H1 (cell line): ENCODE results near the gene CMIP. TPM values are rescaled to one million over a fixed set of nuclear protein-coding genes. Genes with fewer than 3 reads are reported as not detected.

Source experiments
- CTCF ChIA-PET: fragments of 300-600 bp; sonication (Branson Sonifier 250); formaldehyde crosslinking; loops from one replicate; lab custom pipeline; 2021; ENCODE audit not compliant: partially characterized antibody; lab: Charles Lee
- POLR2A ChIA-PET: fragments of 300-600 bp; sonication (Branson Sonifier 250); formaldehyde crosslinking; loops from one replicate; lab custom pipeline; 2021; ENCODE audit warnings: inconsistent platforms; ENCODE audit not compliant: partially characterized antibody; lab: Charles Lee
- DNase-seq, 2 experiments: peaks; one replicate each; pipeline versions ENCODE4 v3.0.0 to v3.0.0-alpha.2; 2010 to 2022; ENCODE audit warnings: low spot score in 2 of 2, low read depth in 1 of 2, mixed read lengths in 1 of 2
- FAIRE-seq: peaks from 2 replicates; lab custom pipeline; 2011; peaks lifted over from hg19 to GRCh38; lab: Jason Lieb, UNC
- H2AFZ ChIP-seq: 2 replicates; pipeline ENCODE4 v1.8.1; 2012; ENCODE audit warnings: low read length, inconsistent platforms
- H2AK5ac ChIP-seq: 2 replicates; pipeline ENCODE4 v1.6.1; 2013; ENCODE audit warnings: low read depth, low read length
- H2BK120ac ChIP-seq: replicated peaks from 2 replicates; pipeline ENCODE3; 2013; ENCODE audit warnings: low read depth, low read length, inconsistent platforms
- H2BK12ac ChIP-seq: 2 replicates; pipeline ENCODE4 v1.6.1; 2013; ENCODE audit warnings: low read depth, low read length
- H2BK15ac ChIP-seq: 2 replicates; pipeline ENCODE4 v1.6.1; 2013; ENCODE audit warnings: low read length
- H2BK20ac ChIP-seq: 2 replicates; pipeline ENCODE4 v1.6.1; 2013; ENCODE audit warnings: low read length
- H2BK5ac ChIP-seq: 2 replicates; pipeline ENCODE4 v1.6.1; 2013; ENCODE audit warnings: low read depth, low read length
- H3K14ac ChIP-seq: 2 replicates; pipeline ENCODE4 v1.6.1; 2013; ENCODE audit warnings: inconsistent platforms; ENCODE audit not compliant: insufficient read length
- H3K18ac ChIP-seq: 2 replicates; pipeline ENCODE4 v1.6.1; 2013; ENCODE audit warnings: low read length; ENCODE audit errors: extremely low read depth
- H3K23ac ChIP-seq: 2 replicates; pipeline ENCODE4 v1.6.1; 2013; ENCODE audit warnings: inconsistent platforms; ENCODE audit not compliant: insufficient read length
- H3K23me2 ChIP-seq: 2 replicates; pipeline ENCODE4 v1.6.1; 2013; ENCODE audit warnings: low read depth, low read length
- H3K27ac ChIP-seq: 2 replicates; pipeline ENCODE4 v1.6.1; 2011; ENCODE audit warnings: low read depth, low read length, inconsistent platforms
- H3K27me3 ChIP-seq, 4 experiments: replicated peaks in 1 of 4; 1 replicate in 1 of 4; 2 replicates in 3 of 4; pipeline versions ENCODE4 v1.6.1 to v1.8.1; 2011 to 2013; ENCODE audit warnings: low read length in 3 of 4, mild to moderate bottlenecking in 3 of 4, inconsistent platforms in 2 of 4, mixed read lengths in 2 of 4, moderate library complexity in 1 of 4; ENCODE audit not compliant: control insufficient read depth in 3 of 4, insufficient read depth in 3 of 4; ENCODE audit errors: extremely low read depth in 1 of 4
- H3K36me3 ChIP-seq, 4 experiments: 2 replicates each; pipeline versions ENCODE4 v1.6.1 to v1.8.1; 2011 to 2013; ENCODE audit warnings: mild to moderate bottlenecking in 4 of 4, low read length in 3 of 4, moderate library complexity in 2 of 4, control low read depth in 1 of 4, inconsistent platforms in 1 of 4; ENCODE audit not compliant: insufficient read depth in 4 of 4, control insufficient read depth in 2 of 4
- H3K4ac ChIP-seq: replicated peaks from 2 replicates; pipeline ENCODE3; 2013; ENCODE audit warnings: low read length, low read depth, mixed read lengths, inconsistent platforms; ENCODE audit not compliant: insufficient read length
- H3K4me1 ChIP-seq, 4 experiments: replicated peaks in 1 of 4; 1 replicate in 1 of 4; 2 replicates in 3 of 4; pipeline versions ENCODE4 v1.6.1 to v1.8.1; 2011 to 2013; ENCODE audit warnings: low read length in 3 of 4, inconsistent platforms in 2 of 4, mixed read lengths in 1 of 4; ENCODE audit not compliant: insufficient read depth in 4 of 4, control insufficient read depth in 3 of 4
- H3K4me2 ChIP-seq, 2 experiments: 2 replicates each; pipeline versions ENCODE4 v1.6.1 to v1.8.1; 2011 to 2013; ENCODE audit warnings: low read depth in 2 of 2, low read length in 2 of 2, control low read depth in 1 of 2, inconsistent platforms in 1 of 2, mild to moderate bottlenecking in 1 of 2; ENCODE audit not compliant: insufficient read depth in 1 of 2
- H3K4me3 ChIP-seq, 4 experiments: fragments of 200-600, 300-600 bp in 1 of 4; sonication (generic), shearing (Covaris generic), sonication (Bioruptor Twin) in 1 of 4; 2 replicates each; pipeline versions ENCODE4 v1.5.1 to v1.8.1; 2011 to 2016; ENCODE audit warnings: low read length in 4 of 4, low read depth in 3 of 4, control low read depth in 2 of 4, inconsistent platforms in 2 of 4, mild to moderate bottlenecking in 2 of 4, mixed read lengths in 1 of 4, moderate library complexity in 1 of 4; ENCODE audit not compliant: insufficient read depth in 2 of 4; ENCODE audit errors: extremely low read depth in 1 of 4
- H3K56ac ChIP-seq: replicated peaks from 2 replicates; pipeline ENCODE3; 2013; ENCODE audit warnings: low read depth, mild to moderate bottlenecking, mixed read lengths, low read length, inconsistent platforms; ENCODE audit not compliant: insufficient read length
- H3K79me1 ChIP-seq: 2 replicates; pipeline ENCODE4 v1.6.1; 2013; ENCODE audit warnings: low read depth, low read length, control low read depth
- H3K79me2 ChIP-seq, 2 experiments: 2 replicates each; pipeline versions ENCODE4 v1.6.1 to v1.8.1; 2012 to 2013; ENCODE audit warnings: low read length in 2 of 2, mild to moderate bottlenecking in 2 of 2, inconsistent platforms in 1 of 2; ENCODE audit not compliant: insufficient read depth in 2 of 2, control insufficient read depth in 1 of 2
- H3K9ac ChIP-seq, 4 experiments: replicated peaks in 1 of 4; 1 replicate in 1 of 4; 2 replicates in 3 of 4; pipeline versions ENCODE4 v1.6.1 to v1.8.1; 2011 to 2013; ENCODE audit warnings: low read depth in 3 of 4, low read length in 3 of 4, control low read depth in 2 of 4, mild to moderate bottlenecking in 2 of 4, moderate library complexity in 2 of 4, inconsistent platforms in 1 of 4; ENCODE audit errors: extremely low read depth in 1 of 4
- H3K9me3 ChIP-seq, 2 experiments: 2 replicates each; pipeline versions ENCODE4 v1.6.1 to v1.8.1; 2012 to 2013; ENCODE audit warnings: mild to moderate bottlenecking in 2 of 2, moderate library complexity in 2 of 2, control low read depth in 1 of 2, inconsistent platforms in 1 of 2, low read depth in 1 of 2, low read length in 1 of 2, mixed read lengths in 1 of 2; ENCODE audit not compliant: insufficient read depth in 2 of 2
- H4K20me1 ChIP-seq, 2 experiments: replicated peaks in 1 of 2; 2 replicates each; pipeline versions ENCODE3 to v1.8.1; 2011 to 2013; ENCODE audit warnings: inconsistent platforms in 2 of 2, low read length in 2 of 2, mild to moderate bottlenecking in 1 of 2; ENCODE audit not compliant: insufficient read depth in 2 of 2, control insufficient read depth in 1 of 2
- H4K5ac ChIP-seq: 2 replicates; pipeline ENCODE4 v1.6.1; 2013; ENCODE audit warnings: low read length, low read depth, mixed read lengths, inconsistent platforms; ENCODE audit not compliant: insufficient read length
- H4K8ac ChIP-seq: 2 replicates; pipeline ENCODE4 v1.8.0; 2013; ENCODE audit warnings: mild to moderate bottlenecking, moderate library complexity, low read length, inconsistent platforms; ENCODE audit not compliant: insufficient read depth; ENCODE audit errors: extremely low read depth
- H4K91ac ChIP-seq: replicated peaks from 2 replicates; pipeline ENCODE3; 2013; ENCODE audit warnings: low read length, mixed read lengths, inconsistent platforms; ENCODE audit not compliant: insufficient read length
- CBX5 ChIP-seq: fragments of 300-800, 300-1000 bp; sonication (generic); IDR thresholded peaks from 2 replicates; pipeline ENCODE4 v1.7.1; 2016; ENCODE audit warnings: antibody characterized with exemption, low read length, low read depth
- CEBPB ChIP-seq: IDR thresholded peaks from 2 replicates; pipeline ENCODE4 v1.6.1; 2012; ENCODE audit warnings: low read depth, low read length
- CTCF ChIP-seq, 3 experiments: IDR thresholded peaks; 1 replicate in 2 of 3; 2 replicates in 1 of 3; pipeline versions ENCODE4 v1.5.1 to v1.6.1; 2011; ENCODE audit warnings: low read length in 3 of 3, mild to moderate bottlenecking in 3 of 3, inconsistent platforms in 2 of 3, low read depth in 1 of 3, moderate library complexity in 1 of 3; ENCODE audit not compliant: insufficient read depth in 1 of 3; ENCODE audit errors: control extremely low read depth in 1 of 3
- EGR1 ChIP-seq: IDR thresholded peaks from 2 replicates; pipeline ENCODE4 v1.6.1; 2011; ENCODE audit warnings: low read depth, low read length, borderline replicate concordance
- EP300 ChIP-seq, 2 experiments: IDR thresholded peaks; 1 replicate in 1 of 2; 2 replicates in 1 of 2; pipeline ENCODE4 v1.6.1; 2011 to 2012; ENCODE audit warnings: low read depth in 2 of 2, low read length in 2 of 2, mild to moderate bottlenecking in 2 of 2, borderline replicate concordance in 1 of 2, inconsistent platforms in 1 of 2, moderate library complexity in 1 of 2
- GTF2F1 ChIP-seq: IDR thresholded peaks from 2 replicates; pipeline ENCODE4 v1.6.1; 2012; ENCODE audit warnings: low read depth, low read length, improper control_type of control experiment, borderline replicate concordance
- KDM1A ChIP-seq: fragments of 200-600, 300-600 bp; sonication (generic); IDR thresholded peaks from 2 replicates; pipeline ENCODE4 v1.7.1; 2016; ENCODE audit warnings: mild to moderate bottlenecking, low read length, borderline replicate concordance
- KDM5A ChIP-seq: fragments of 200-600 bp; IDR thresholded peaks from 2 replicates; pipeline ENCODE4 v1.7.1; 2012; ENCODE audit warnings: mild to moderate bottlenecking, low read length, inconsistent platforms, mixed read lengths
- POLR2A ChIP-seq, 2 experiments: IDR thresholded peaks; 1 replicate in 1 of 2; 2 replicates in 1 of 2; pipeline ENCODE4 v1.6.1; 2011; ENCODE audit warnings: low read depth in 2 of 2, low read length in 2 of 2, mild to moderate bottlenecking in 2 of 2; ENCODE audit errors: control extremely low read depth in 1 of 2
- SUZ12 ChIP-seq: fragments of 200-600 bp; sonication (generic); IDR thresholded peaks from 2 replicates; pipeline ENCODE4 v1.6.1; 2012; ENCODE audit warnings: mild to moderate bottlenecking, inconsistent platforms, low read length, moderate library complexity, mixed read lengths
- TAF1 ChIP-seq: IDR thresholded peaks from 2 replicates; pipeline ENCODE4 v1.6.1; 2011; ENCODE audit warnings: mild to moderate bottlenecking, low read depth, low read length
- TAF7 ChIP-seq: optimal IDR thresholded peaks from 2 replicates; pipeline ENCODE3; 2011; ENCODE audit warnings: low read depth, mild to moderate bottlenecking, inconsistent platforms, low read length, moderate library complexity, borderline replicate concordance
- TEAD4 ChIP-seq: IDR thresholded peaks from 2 replicates; pipeline ENCODE4 v1.6.1; 2012; ENCODE audit warnings: low read depth, low read length, inconsistent platforms, mixed read lengths
- WGBS, 2 experiments: shearing (Covaris generic) in 1 of 2; methylation state at CpG; one replicate each; pipeline versions ENCODE4 v1.1.6 to v1.1.7; 2013 to 2015; ENCODE audit warnings: low lambda C conversion rate in 2 of 2, mixed read lengths in 2 of 2, inconsistent platforms in 1 of 2, low coverage in 1 of 2, missing lambda C conversion rate in 1 of 2; ENCODE audit not compliant: insufficient replicate concordance in 2 of 2, insufficient coverage in 1 of 2, insufficient read length in 1 of 2; ENCODE audit errors: extremely low coverage in 1 of 2, missing lambda C conversion rate in 1 of 2; 5-methylcytosine and 5-hydroxymethylcytosine counted together
- polyA plus RNA-seq, 7 experiments: library from polyadenylated mRNA; depleted of rRNA in 3 of 7; stranded (reverse) in 5 of 7; unstranded in 2 of 7; fragments of >200 nt in 5 of 7; fragments of 200-250 nt in 2 of 7; gene quantifications; 1 replicate in 5 of 7; 2 replicates in 1 of 7; 4 replicates in 1 of 7; pipeline versions ENCODE4 v1.2.1 to v1.2.3, GENCODE V29; 2011 to 2013; ENCODE audit warnings: missing spikeins in 2 of 7, mixed read lengths in 2 of 7
- total RNA-seq: library from RNA; stranded (reverse); fragmentation: NEBNext Ultra II Directional; extraction: Animal tissue kit (Norgen Biotek cat#: 25700); gene quantifications from 2 replicates; pipeline ENCODE4 v1.2.1, GENCODE V29; 2021

CMIP gene
- total and polyA plus RNA-seq, 2 of the 8 experiments (the other 6 are each of a cell fraction or from before 2014, with no cell fraction given), result 7.9 to 53.2 TPM

GRCh38 chr16:81568749-81569087 is 124.1 kb downstream of the CMIP start:
- Histone ChIP-seq H4K8ac (no peak overlapping the region), H2AFZ (no peak overlapping the region), H3K9ac (no peak overlapping the region), H3K56ac (no peak overlapping the region), H3K4me3 (no peak overlapping the region), H3K18ac (no peak overlapping the region), H3K23ac (no peak overlapping the region), H3K4me1 (peaks cover 0 to 11% (median 4%) of the 10 kb centered on the region in 4 experiments; a peak in 5 of 7 replicates), H3K4ac (no peak overlapping the region), H3K36me3 (no peaks in the 10 kb centered on the region), H2BK15ac (no peak overlapping the region), H2BK5ac (no peak overlapping the region), H3K23me2 (no peaks in the 10 kb centered on the region), H3K9me3 (no peaks in the 10 kb centered on the region), H3K79me1 (peaks cover 34% of the 10 kb centered on the region), H4K5ac (no peak overlapping the region), H4K20me1 (peaks cover 12 to 45% of the 10 kb centered on the region in 2 experiments), H2AK5ac (no peak overlapping the region), H3K27ac (no peak overlapping the region), H3K27me3 (no peaks in the 10 kb centered on the region), H4K91ac (no peak overlapping the region), H2BK120ac (no peak overlapping the region), H2BK20ac (no peak overlapping the region), H3K4me2 (no peak overlapping the region), H2BK12ac (no peak overlapping the region), H3K14ac (no peak overlapping the region), H3K79me2 (peaks cover 0 to 71% of the 10 kb centered on the region in 2 experiments; a peak in 2 of 4 replicates)
- POLR2A ChIA-PET, result no interaction called here
- DNase-seq (no peak), FAIRE-seq (no peak)
- WGBS, 2 experiments, result 89% methylated on average over 8 of the region's 8 CpGs; no CpG with 5 or more reads in 1 of the 2 experiments
- CTCF ChIA-PET, result interaction anchor here (1.0 to 2.2 kb wide), 5 partner anchors 15 to 129 kb away, joined by 3 to 6 read pairs (median 5); no protein-coding TSS in a partner anchor
- no peak for TF ChIP-seq CBX5
- no peak for TF ChIP-seq TAF7
- no peak for TF ChIP-seq KDM1A
- TF ChIP-seq CTCF (IDR thresholded peaks at IDR 0.05; ENCODE audit: control extremely low read depth in 1 of 3, insufficient read depth in 1 of 3, low read depth in 1 of 3, low read length in 3 of 3), result no peak
- no peak for TF ChIP-seq TEAD4
- no peak for TF ChIP-seq EP300 (IDR thresholded peaks at IDR 0.05; ENCODE audit: borderline replicate concordance in 1 of 2, low read depth in 2 of 2, low read length in 2 of 2)
- no peak for TF ChIP-seq TAF1
- no peak for TF ChIP-seq POLR2A (IDR thresholded peaks at IDR 0.05; ENCODE audit: control extremely low read depth in 1 of 2, low read depth in 2 of 2, low read length in 2 of 2)
- TF ChIP-seq GTF2F1, result no peak
- no peak for TF ChIP-seq SUZ12
- TF ChIP-seq EGR1, result no peak
- TF ChIP-seq KDM5A, result no peak
- TF ChIP-seq CEBPB, result no peak
